GM19239 (cell line): ENCODE data around the gene ALLC.
A peak's percentile ranks its signal among the peaks of the same experiment; 100 is the strongest.
"Not testable (repeated sequence)": the region's sequence is repeated elsewhere in the genome, so short reads cannot be mapped to it uniquely, and the experiment has no call there.

Source experiments
- DNase-seq: peaks from one replicate; pipeline ENCODE4 v3.0.0; 2011; ENCODE audit warnings: low spot score; ENCODE audit not compliant: insufficient read length
- FAIRE-seq: peaks from 2 replicates; lab custom pipeline; 2011; peaks lifted over from hg19 to GRCh38; lab: Jason Lieb, UNC

The ALLC gene

DNA sequence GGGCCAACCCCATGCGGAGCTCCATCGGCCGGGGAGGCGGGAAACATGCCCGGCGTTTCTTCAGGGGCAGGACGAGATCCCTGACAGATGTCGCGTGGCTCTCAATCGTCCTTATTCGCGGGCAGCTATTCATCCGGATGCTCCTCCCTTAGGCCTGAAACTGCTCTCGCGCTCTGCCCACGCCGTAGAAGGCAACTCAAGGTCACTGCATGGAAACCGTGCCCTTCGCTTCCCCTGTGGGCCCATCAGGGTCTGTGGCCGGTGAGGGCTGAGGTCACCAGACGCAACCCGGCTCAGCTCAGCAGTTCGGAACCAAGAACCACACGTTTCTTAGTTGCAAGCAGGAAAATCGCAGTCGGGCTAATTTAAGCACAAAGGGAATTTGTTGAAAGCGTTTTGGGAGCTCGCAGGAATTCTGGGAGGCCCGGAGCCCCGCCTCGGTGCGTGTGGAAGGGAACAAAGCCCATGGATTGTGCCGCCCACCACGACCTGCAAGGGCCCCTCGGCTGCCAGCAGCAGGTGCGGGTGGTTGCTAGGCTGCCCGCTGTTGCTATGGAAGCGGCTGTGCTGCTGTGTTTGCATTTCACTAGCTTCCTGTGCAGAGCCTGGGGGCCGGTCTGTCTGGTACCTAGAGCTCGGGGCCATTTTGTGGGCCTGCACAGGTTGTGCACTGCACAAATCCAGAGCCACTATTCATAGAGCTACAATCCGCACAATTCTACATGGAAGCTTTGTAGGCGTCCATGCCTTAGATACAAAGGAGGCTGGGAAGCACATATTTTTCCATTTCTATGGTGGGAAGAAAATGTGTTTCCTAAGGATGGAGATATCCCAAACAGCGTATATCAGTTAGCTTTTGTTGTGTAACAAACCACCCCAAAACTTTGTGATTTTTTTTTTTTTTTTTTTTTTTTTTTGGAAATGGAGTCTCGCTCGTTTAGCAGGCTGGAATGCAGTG is 6.0 kb upstream of the ALLC start:
- peak; percentile 79 for FAIRE-seq
- DNase-seq, result peak; percentile 76

DNA sequence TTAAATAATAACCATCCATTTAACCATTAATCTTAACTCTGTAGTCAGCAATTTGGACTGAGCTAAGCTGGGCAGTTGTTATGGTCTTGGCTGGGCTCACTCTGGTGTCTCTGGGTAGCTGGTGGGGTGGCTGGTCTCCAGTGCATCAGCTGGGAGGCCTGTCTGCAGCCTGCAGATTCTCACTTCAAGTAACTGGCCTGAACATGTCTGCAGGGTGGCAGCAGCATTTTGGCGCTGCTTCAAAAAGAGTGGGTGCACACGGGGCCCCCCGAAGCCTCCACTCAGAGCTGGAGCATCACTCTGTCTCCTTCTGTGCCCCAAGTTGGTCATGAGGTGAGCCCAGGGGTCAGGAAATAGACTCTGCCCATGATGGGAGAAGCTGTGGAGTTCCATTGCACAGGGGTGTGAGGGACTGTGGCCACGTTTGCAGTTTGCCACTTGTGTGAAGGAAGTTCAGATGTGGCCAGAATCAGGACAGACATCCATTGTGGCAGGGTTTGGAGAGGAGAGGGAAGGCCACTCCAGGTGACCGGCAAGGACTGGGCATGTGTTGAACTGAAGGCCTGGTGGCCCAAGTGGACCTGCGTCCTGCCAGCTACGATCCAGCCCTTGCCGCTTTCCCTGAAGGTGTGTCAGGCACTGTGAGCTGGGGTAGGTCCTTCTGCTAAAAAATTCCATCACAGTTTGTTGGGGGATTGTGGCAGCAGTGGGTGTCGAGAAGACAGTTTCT is 4.9 kb upstream of the ALLC start:
- FAIRE-seq (no peak), DNase-seq (no peak)

DNA sequence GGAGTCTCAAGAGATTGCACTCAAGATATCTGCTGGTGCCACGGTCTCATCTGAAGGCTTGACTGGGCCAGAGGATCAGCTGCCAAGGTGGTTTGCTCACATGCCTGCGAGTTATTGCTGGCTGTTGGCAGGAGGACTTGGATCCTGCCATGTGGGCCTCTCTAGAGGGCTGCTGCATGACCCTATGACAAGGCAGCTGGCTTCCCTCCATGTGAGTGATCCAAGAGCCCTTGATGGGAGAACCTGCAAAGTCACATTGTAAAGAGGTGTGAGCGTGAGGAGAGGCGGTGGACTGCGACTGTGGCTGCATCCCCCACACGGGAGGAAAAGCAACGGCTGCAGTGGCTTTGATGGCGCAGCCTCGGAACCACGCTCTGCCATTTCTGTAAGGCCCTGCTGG is 4.0 kb upstream of the ALLC start:
- DNase-seq, result no peak
- no peak for FAIRE-seq

DNA sequence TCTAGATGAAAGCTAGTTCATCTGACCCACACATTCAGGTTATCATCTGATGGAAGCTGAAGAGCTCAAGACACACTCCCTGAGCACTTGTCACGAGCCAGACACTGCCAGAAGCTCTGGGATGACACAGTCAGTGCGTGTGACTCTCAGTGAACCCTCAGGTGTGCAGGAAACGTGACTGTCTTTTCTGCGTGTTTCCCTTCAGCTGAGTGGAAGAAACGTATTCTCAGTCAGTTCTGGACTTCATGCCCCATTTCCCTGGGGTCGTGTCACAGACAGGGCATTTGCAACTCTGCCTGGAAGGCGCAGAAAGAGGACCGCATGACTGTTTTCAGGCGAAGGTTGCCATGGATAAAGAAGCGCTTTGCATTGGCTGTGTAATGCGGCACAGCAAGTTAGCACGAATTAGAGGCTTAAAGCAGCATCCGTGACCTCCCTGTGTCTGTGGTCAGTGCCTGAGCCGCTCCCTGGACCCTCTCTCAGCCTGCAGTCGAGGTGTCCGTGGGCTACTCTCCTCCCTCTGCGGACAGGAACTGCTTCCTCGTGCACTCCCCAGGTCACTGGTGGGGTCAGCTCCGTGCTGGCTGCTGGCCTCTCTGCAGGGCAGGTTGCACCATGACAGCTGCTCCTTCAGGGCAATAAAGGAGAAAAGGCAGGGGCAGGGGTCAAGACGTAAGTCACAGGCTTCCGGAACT is 3.3 kb upstream of the ALLC start:
- FAIRE-seq (no peak), DNase-seq (no peak)

DNA sequence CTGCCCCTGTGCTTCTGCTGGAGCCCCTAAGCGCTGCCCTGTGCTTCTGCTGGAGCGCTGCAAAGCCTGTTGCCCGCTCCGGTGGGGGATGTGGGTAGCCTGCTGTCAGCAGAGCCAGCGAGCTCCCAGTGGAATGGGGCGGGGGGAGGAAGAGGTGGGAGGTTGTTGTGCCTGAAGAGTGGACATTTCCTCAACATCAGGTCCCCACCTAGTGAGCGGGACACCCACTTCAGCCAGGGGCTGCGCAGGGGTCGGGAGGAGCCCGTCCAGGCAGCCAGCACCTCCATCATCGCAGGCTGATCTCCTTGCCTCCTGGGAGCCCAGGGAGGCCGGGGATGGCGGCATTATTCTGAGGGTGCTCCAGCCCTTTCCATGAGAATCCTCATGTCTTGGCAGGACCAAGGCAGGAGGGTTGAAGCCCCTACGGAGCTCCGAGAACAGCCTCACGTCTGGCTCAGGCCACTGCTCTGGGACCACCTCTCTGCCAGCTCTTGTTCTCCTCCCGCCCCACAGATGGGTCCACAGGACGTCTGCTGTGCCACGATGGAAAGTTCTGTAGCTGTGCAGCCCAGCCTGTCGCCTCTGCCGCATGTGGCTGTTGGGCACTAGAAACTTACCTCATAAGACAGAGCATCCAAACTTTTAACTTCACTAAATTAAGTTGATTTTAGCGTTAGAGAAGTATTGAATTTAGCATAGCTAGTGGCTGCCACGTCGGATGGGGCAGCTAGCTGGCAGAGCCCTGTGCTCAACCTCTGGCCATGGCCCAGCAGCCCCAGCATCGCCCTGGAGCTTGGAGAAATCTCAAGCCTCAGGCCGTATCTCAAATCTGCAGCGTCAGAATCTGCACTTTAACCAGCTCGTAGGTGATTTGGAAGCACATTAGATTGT is 1.9 kb upstream of the ALLC start:
- FAIRE-seq (no peak), DNase-seq (no peak)

DNA sequence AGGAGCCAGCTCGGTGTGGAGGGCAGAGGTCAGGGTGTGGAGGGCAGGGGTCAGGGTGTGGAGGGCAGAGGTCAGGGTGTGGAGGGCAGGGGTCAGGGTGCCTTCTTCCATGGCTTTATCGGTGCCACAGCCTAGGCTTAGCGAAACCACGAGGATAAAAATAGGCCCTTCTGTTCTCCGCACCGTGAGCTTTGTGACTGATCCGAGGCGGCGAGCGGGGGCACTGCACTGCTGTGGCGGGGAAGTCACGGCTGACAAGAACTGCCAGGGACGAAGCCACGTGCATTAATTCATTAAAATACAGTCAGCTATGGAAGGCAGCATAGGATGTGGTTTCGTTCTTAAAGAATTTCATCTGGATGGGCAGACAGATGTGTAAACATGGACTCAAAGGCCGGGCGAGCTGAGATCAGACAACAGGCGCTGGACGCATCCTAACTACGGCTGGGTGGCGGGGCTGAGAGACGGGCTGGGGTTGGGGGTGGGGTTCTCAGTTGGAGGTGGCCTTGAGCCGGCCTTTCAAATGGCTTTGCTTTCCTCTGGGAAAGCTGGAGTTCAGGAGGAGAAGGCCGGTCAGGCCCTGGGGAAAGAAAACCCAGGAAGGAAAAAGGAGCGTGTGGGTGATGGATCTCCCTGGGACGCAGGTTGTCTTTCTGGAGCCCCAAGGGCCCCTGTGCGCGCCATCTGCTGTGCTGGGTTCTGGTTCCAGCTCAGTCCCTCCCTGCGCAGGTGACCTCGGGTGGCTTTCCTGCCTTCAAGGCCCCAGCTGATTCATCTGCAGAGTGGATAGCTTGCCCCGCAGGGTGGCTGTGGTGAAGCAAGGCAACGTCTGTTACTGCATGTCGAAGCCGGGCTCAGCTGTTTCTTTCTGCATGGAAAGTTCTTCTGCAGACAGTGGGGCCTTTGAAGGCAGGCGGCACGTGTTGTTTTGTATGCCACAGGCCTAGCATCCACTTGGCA is 958 bp upstream of the ALLC start:
- FAIRE-seq (no peak), DNase-seq (no peak)

DNA sequence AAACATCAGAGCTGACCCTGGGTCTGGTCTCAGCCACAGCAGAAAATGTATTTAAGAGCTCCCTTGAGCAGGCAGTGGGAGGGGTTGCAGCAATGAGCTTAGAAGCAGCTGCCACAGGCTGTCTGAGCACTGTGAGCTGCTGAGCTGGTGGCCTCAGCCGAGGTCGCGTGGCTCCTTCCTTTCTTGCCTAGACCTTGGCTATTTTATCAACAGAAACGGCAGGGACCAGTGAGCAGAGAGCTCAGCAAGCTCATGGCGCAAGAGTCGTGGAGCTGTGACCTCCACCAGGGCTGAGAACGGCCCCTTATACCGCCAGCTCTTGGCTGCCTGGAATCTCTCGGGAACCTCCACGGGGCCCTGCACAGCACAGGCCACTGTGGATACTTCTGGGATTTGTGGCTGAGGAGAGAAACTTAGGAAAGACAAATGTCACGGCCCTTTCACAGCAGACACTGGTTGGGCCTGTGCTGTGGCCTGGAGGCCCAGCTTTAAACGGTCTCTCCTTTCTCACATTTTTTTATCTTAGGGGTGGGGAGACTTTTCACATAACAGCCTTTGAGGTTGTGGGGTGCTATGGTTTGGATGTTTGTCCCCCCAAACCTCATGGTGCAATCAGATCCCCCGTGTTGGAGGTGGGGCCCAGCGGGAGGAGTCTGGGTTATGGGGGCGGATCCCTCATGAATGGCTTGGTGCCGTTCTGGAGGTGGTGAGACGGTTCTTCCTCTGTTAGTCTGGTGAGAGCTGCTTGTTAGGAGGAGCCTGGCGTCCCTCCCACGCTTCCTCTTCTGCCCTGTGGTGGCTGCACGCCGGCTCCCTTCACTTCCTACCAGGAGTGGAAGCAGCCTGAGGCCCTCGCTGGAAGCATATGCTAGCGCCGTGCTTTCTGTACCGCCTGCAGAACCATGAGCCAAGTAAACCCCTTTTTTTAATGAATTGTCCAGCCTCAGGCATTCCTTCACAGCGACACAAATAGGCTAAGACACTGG is 1.7 kb downstream of the ALLC start:
- FAIRE-seq, result no peak
- DNase-seq, result no peak

DNA sequence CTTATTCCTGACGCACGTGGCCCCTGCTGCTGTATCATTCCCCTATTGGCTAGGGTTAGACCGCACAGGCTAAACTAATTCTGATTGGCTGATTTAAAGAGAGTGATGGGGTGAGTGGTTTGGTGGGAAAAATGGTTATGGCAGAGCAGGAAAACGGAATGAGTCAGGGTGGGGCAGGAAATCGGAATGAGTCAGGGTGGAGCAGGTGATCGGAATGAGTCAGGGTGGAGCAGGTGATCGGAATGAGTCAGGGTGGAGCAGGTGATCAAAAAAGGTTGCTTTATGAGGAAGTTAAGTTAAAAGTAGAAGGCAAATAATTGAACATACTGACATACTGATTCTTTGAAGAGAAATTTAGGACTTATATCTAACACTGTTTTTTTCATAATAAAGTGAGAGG is 2.6 kb downstream of the ALLC start:
- not testable (repeated sequence) for FAIRE-seq, DNase-seq

DNA sequence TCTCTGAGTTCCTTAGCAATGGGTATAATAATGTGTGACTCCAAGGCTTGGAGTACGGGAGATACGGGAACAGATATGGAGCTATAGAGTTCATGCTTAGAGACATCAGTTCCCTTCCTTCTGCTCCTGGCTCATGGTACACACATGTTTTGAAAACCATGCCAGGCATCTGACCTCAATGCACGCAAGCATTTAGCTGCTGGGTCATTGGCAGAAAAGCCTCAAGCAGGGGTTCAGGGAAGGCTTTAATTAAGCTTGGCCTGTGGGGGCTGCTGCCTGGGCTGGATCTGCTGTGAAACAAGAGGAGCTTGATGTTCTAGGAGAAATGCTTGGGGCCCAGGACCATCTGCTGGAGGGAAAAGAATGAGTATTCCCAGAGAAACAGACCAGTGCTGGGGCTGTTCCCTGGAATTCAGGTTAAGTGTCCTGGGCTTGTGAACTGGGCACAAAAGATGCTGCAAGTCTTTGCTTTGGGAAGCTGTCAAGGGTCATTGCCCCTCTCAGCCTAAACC is 3.2 kb downstream of the ALLC start:
- FAIRE-seq, result no peak
- no peak for DNase-seq

DNA sequence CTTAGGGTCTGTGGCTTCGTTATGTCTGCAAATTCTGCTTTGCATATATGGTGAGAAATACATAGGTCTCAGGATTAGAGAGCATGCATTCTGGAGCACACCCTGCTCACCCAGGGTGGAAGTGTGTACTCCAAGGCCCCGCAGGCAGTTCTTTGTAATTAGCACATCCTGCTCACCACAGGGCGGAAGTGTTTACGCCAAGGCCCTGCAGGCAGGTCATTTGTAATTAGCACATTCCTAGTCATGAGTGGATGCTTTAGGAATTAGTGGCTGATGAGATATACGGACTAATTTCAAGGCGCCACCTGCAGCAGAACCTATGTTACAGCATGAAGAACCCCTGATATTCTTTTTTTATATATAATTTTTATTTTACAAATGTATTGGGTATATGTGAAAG is 4.2 kb downstream of the ALLC start:
- FAIRE-seq (no peak), DNase-seq (no peak)

DNA sequence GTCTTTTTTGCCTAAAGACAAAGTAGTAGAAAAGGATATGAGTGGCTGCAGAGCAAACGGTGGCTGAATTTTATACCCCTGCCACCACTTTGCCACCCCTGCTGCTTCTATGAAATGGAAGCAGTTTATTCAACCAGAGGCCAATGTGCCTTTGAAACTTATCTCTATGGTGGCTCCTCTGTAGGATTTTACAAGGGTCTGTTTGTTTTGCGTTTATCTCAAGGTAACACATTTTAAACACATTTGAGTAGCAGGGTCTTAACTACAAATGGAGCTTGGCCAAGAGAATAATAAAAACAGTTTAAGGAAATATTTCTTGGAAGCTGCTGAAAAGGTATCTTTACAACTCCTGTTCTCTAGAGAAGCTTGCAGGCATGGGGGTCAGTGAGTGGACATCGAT is 6.1 kb downstream of the ALLC start:
- FAIRE-seq, result no peak
- no peak for DNase-seq

DNA sequence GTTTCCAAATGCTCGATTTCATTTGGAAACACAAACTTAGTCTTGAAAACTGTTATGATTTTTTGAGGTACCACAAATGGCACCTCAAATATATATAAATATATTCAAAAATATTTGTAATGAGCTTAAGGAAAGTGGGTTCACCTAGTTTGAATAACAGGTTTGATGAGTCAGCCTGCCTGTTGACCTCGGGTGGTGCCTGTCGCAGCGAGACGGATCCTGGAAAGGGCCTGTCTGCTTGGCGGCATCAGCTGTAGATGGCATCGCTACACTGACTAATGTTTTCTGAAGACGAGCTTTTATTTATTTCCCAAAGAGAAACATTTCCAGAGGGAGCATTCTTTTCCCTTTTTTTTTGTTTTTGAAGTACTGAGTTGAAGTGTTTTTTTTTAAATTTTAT is 6.9 kb downstream of the ALLC start:
- FAIRE-seq (no peak), DNase-seq (no peak)

DNA sequence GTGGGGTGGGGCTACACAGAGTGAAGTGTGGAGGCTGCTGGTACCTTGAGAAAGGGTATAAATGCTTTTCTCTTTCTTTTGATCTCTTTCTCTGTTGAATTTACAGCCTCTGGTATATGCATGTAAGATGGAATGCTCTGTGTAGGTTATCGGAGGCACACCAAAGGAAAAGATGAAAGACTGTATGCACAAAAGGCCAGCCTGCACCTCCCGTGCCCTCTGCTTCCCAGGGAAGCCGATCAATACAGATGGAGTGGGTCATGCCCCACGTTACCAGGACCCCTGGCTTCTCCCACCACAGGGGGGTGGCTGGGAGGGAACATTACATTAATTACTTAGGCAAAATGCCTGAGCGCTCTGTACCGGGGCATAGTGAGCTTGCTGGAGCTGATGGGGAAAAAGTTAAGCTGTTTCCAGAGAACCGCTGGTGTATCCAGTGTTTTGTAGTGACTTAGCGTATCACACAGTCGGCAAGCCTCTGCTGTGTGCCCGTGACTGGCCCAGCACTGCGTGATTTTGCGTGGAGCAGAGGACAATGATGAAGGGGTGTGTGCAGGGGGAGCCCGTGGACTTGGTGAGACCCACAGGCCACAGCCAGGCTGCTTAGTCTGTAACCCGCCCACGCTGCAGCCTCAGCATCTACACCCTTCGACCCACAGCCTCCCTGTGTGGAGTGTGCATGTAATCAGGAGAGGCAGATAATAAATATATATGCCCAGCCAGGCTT is 8.0 kb downstream of the ALLC start:
- FAIRE-seq, result no peak
- DNase-seq, result no peak

DNA sequence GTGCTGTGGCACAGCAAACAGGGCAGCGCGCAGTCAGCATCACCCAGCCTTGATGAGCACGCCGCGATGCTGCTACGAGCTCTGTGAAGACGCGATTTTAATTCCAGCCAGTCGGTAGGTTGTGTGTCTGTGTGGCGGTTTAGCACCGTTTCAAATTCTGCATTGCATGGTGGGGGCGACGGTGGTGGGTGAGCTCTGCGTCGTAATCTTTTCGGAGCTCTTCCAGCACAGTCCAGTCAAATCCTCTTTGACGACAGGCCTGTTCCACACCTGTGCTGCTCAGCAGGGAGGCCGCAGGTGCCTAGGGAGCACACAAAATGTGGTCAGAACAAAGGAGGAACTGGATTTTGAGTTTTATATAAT is 8.6 kb downstream of the ALLC start:
- no peak for DNase-seq
- FAIRE-seq, result no peak

DNA sequence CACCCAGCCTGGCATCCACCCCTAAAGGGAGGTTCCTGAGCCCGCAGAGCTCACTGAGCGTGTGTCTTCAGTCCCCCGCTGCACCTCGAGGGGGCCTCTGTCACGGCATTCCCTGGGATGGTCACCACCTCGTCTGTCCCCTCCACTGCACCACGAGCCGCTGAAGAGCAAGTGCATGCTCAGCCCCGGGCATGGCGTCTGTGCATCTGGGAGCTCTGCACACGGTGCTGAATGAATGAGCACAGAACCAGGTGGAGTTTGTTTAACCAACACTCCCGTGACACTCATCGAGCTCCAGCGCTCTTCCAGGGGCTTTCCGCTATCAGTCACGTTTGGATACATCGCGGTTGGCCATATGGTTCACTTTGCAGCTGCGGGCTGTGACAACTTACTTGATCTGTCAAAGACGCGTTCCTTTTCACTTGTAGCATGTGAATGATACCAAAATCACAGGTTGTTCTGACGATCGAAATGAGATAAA is 9.2 kb downstream of the ALLC start:
- DNase-seq (no peak), FAIRE-seq (no peak)

DNA sequence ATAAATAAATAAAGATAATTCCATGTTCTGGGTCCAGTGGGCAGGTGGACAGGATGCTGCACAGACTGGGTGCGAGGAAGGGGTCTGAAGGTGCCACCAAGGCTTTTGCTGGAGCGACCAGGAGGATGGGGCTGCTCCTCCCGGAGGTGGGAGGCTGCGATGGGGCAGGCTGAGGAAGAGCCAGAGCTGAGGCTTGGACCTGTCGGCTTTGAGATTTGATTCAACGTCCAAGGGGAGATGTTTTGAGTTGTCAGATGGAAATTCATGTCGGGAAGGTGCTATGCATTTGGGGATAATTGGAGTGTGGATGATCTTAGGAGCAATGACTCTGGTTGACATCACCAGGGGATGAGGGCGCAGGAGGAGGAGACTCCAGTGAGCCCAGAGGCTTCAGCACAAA is 11.7 kb downstream of the ALLC start:
- FAIRE-seq (no peak), DNase-seq (no peak)

DNA sequence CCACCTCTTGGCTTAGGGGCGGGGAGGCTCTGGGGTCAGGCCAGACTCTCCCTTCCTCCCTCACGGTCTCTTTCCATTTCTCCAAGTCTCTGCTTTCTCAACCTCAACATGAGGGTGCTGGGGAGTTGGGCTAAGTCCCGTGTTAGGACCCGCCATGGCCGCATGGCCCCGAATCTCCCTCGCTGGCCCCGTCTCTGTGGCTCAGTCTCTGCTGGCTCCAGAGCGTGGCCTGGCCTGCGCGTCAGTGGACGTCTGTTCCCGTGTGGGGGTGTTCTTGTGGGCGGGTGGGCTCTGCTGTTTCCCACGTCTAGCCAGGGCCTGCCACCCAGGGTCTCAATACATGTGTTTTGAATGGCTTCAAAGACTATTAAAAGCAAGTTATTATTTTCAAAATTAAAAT is 12.4 kb downstream of the ALLC start:
- FAIRE-seq (no peak), DNase-seq (no peak)
